H9 (cell line): ENCODE results near the gene TFEB. TPM values are rescaled to one million over a fixed set of nuclear protein-coding genes. Genes with fewer than 3 reads are reported as not detected.

Experiments used
- DNase-seq: peaks from one replicate; pipeline ENCODE4 v3.0.0-alpha.2; 2017
- H2AFZ ChIP-seq: one replicate; pipeline ENCODE4 v1.6.1; 2013; ENCODE audit warnings: mild to moderate bottlenecking, low read length, control low read depth, moderate library complexity
- H2AK5ac ChIP-seq: 2 replicates; pipeline ENCODE4 v1.6.1; 2013; ENCODE audit warnings: low read length, control low read depth, mixed read lengths; ENCODE audit not compliant: insufficient read length
- H2BK120ac ChIP-seq: one replicate; pipeline ENCODE4 v1.6.1; 2013; ENCODE audit warnings: low read depth, mild to moderate bottlenecking, low read length, control low read depth, inconsistent platforms; ENCODE audit not compliant: poor library complexity, severe bottlenecking
- H2BK12ac ChIP-seq: 2 replicates; pipeline ENCODE4 v1.6.1; 2013; ENCODE audit warnings: low read length, control low read depth, mixed read lengths, low read depth; ENCODE audit not compliant: insufficient read length
- H2BK15ac ChIP-seq: 2 replicates; pipeline ENCODE4 v1.6.1; 2013; ENCODE audit warnings: low read depth, low read length, control low read depth
- H2BK20ac ChIP-seq: one replicate; pipeline ENCODE4 v1.6.1; 2013; ENCODE audit warnings: low read depth, mild to moderate bottlenecking, low read length, control low read depth, inconsistent platforms; ENCODE audit not compliant: poor library complexity, severe bottlenecking
- H2BK5ac ChIP-seq: 2 replicates; pipeline ENCODE4 v1.6.1; 2013; ENCODE audit warnings: low read length, control low read depth, mixed read lengths; ENCODE audit not compliant: insufficient read length
- H3K14ac ChIP-seq: 2 replicates; pipeline ENCODE4 v1.6.1; 2013; ENCODE audit warnings: low read length, control low read depth; ENCODE audit not compliant: insufficient read depth
- H3K18ac ChIP-seq: 2 replicates; pipeline ENCODE4 v1.6.1; 2013; ENCODE audit warnings: low read depth, mild to moderate bottlenecking, mixed read lengths, low read length, control low read depth; ENCODE audit not compliant: insufficient read length
- H3K23ac ChIP-seq: 2 replicates; pipeline ENCODE4 v1.6.1; 2013; ENCODE audit warnings: low read length, control low read depth, mixed read lengths, low read depth; ENCODE audit not compliant: insufficient read length
- H3K23me2 ChIP-seq: 2 replicates; pipeline ENCODE4 v1.6.1; 2013; ENCODE audit warnings: low read depth, mild to moderate bottlenecking, mixed read lengths, low read length, control low read depth; ENCODE audit not compliant: insufficient read length, poor library complexity, severe bottlenecking
- H3K27ac ChIP-seq: 2 replicates; pipeline ENCODE4 v1.5.1; 2013; ENCODE audit warnings: low read length, control low read depth, mixed read lengths, low read depth; ENCODE audit not compliant: insufficient read length
- H3K27me3 ChIP-seq: 2 replicates; pipeline ENCODE4 v1.6.1; 2013; ENCODE audit warnings: low read length, control low read depth, inconsistent platforms; ENCODE audit not compliant: insufficient read depth
- H3K4ac ChIP-seq: 2 replicates; pipeline ENCODE4 v1.6.1; 2013; ENCODE audit warnings: low read depth, mild to moderate bottlenecking, control low read depth, inconsistent platforms, low read length, moderate library complexity
- H3K4me1 ChIP-seq: 2 replicates; pipeline ENCODE4 v1.6.1; 2013; ENCODE audit warnings: low read length, control low read depth, inconsistent platforms; ENCODE audit not compliant: insufficient read depth
- H3K4me2 ChIP-seq: 2 replicates; pipeline ENCODE4 v1.6.1; 2013; ENCODE audit warnings: low read length, control low read depth, mixed read lengths; ENCODE audit not compliant: insufficient read length, insufficient read depth
- H3K56ac ChIP-seq: 2 replicates; pipeline ENCODE4 v1.6.1; 2013; ENCODE audit warnings: low read depth, mild to moderate bottlenecking, mixed read lengths, low read length, control low read depth; ENCODE audit not compliant: insufficient read length
- H3K79me1 ChIP-seq: 2 replicates; pipeline ENCODE4 v1.6.1; 2013; ENCODE audit warnings: low read depth, mild to moderate bottlenecking, moderate library complexity, low read length, control low read depth, inconsistent platforms; ENCODE audit not compliant: insufficient read depth, poor library complexity, severe bottlenecking
- H3K79me2 ChIP-seq: 2 replicates; pipeline ENCODE4 v1.6.1; 2013; ENCODE audit warnings: low read length, control low read depth, inconsistent platforms; ENCODE audit not compliant: insufficient read depth
- H3K9ac ChIP-seq: 2 replicates; pipeline ENCODE4 v1.6.1; 2013; ENCODE audit warnings: low read length, control low read depth, mixed read lengths; ENCODE audit not compliant: insufficient read length; ENCODE audit errors: extremely low read depth
- H3K9me3 ChIP-seq: one replicate; pipeline ENCODE4 v1.6.1; 2013; ENCODE audit warnings: low read depth, low read length, inconsistent platforms; ENCODE audit not compliant: control insufficient read depth
- H3T11ph ChIP-seq: one replicate; pipeline ENCODE4 v1.6.1; 2013; ENCODE audit warnings: mild to moderate bottlenecking, low read length, control low read depth, inconsistent platforms
- H4K20me1 ChIP-seq: one replicate; pipeline ENCODE4 v1.6.1; 2013; ENCODE audit not compliant: control insufficient read depth, insufficient read length, insufficient read depth
- H4K5ac ChIP-seq: 2 replicates; pipeline ENCODE4 v1.6.1; 2013; ENCODE audit warnings: low read depth, mild to moderate bottlenecking, mixed read lengths, low read length, control low read depth; ENCODE audit not compliant: insufficient read length
- H4K8ac ChIP-seq: replicated peaks from 2 replicates; pipeline ENCODE4 v1.6.1; 2013; ENCODE audit warnings: low read length, control low read depth, mixed read lengths, low read depth; ENCODE audit not compliant: insufficient read length
- H4K91ac ChIP-seq: 2 replicates; pipeline ENCODE4 v1.6.1; 2013; ENCODE audit warnings: low read depth, mild to moderate bottlenecking, moderate library complexity, mixed read lengths, low read length, control low read depth; ENCODE audit not compliant: insufficient read length
- H3K27ac Mint-ChIP-seq, 3 experiments: 2 replicates in 2 of 3; 3 replicates in 1 of 3; pipeline ENCODE4 v1.8.0; 2020 to 2021; ENCODE audit warnings: mixed read lengths in 3 of 3, mild to moderate bottlenecking in 1 of 3, moderate library complexity in 1 of 3
- H3K27me3 Mint-ChIP-seq: 2 replicates; pipeline ENCODE4 v1.8.0; 2021; ENCODE audit warnings: low read depth, mild to moderate bottlenecking, moderate library complexity, mixed read lengths
- H3K36me3 Mint-ChIP-seq, 3 experiments: 2 replicates in 2 of 3; 3 replicates in 1 of 3; pipeline ENCODE4 v1.8.0; 2020 to 2021; ENCODE audit warnings: low read depth in 3 of 3, mixed read lengths in 3 of 3; ENCODE audit not compliant: insufficient read depth in 1 of 3
- H3K4me1 Mint-ChIP-seq, 2 experiments: 2 replicates each; pipeline ENCODE4 v1.8.0; 2020; ENCODE audit warnings: mixed read lengths in 2 of 2
- H3K4me3 Mint-ChIP-seq, 2 experiments: 2 replicates in 1 of 2; 3 replicates in 1 of 2; pipeline ENCODE4 v1.8.0; 2020 to 2021; ENCODE audit warnings: mild to moderate bottlenecking in 2 of 2, mixed read lengths in 2 of 2, moderate library complexity in 1 of 2
- H3K9me3 Mint-ChIP-seq, 2 experiments: 2 replicates in 1 of 2; 3 replicates in 1 of 2; pipeline ENCODE4 v1.8.0; 2020; ENCODE audit warnings: mild to moderate bottlenecking in 2 of 2, mixed read lengths in 2 of 2, moderate library complexity in 1 of 2
- CTCF ChIP-seq: fragments of 200-600 bp; sonication (generic); conservative IDR thresholded peaks from 3 replicates; pipeline ENCODE4 v1.8.0; 2021; ENCODE audit warnings: antibody characterized with exemption, mild to moderate bottlenecking
- WGBS: extraction: QIAGEN DNeasy Blood & Tissue Kit; methylation state at CpG from one replicate; pipeline ENCODE4 v1.1.7; 2013; ENCODE audit warnings: missing lambda C conversion rate, low lambda C conversion rate, mixed read lengths; ENCODE audit not compliant: insufficient read length; ENCODE audit errors: extremely low coverage; 5-methylcytosine and 5-hydroxymethylcytosine counted together
- total RNA-seq: library from RNA; stranded (reverse); gene quantifications from 2 replicates; pipeline ENCODE4 v1.2.1, GENCODE V29; 2021

Gene TFEB
- total RNA-seq, 1 experiment from 2014 or later: 1.2 TPM

- peaks cover 12% of the 10 kb centered on the region; the same call in 1 of the 2 replicates for H3K27me3 Mint-ChIP-seq
- H3K79me2 ChIP-seq: no peaks in the 10 kb centered on the region
- H3K4me1 Mint-ChIP-seq: peaks cover 0 to 16% of the 10 kb centered on the region in 2 experiments; a peak in 2 of 4 replicates
- no peak overlapping the region for H4K91ac ChIP-seq
- no peak overlapping the region for H3K56ac ChIP-seq
- no peak overlapping the region for H2BK15ac ChIP-seq
- H3K36me3 Mint-ChIP-seq: no peaks in the 10 kb centered on the region; a peak in 1 of 7 replicates
- no peaks in the 10 kb centered on the region; a peak in 1 of 5 replicates for H3K9me3 Mint-ChIP-seq
- no peak overlapping the region for H2BK120ac ChIP-seq
- no peaks in the 10 kb centered on the region for H3K23me2 ChIP-seq
- no peak overlapping the region for H3K4me3 Mint-ChIP-seq
- no peak for TF ChIP-seq CTCF
- H4K20me1 ChIP-seq: no peaks in the 10 kb centered on the region
- no peaks in the 10 kb centered on the region for H3K9me3 ChIP-seq
- H3K4me1 ChIP-seq: no peaks in the 10 kb centered on the region
- H3K27ac ChIP-seq: no peak overlapping the region
- no peak overlapping the region for H3K9ac ChIP-seq
- H3K27me3 ChIP-seq: no peaks in the 10 kb centered on the region
- no peak overlapping the region for H2BK12ac ChIP-seq
- no peak overlapping the region for H2AK5ac ChIP-seq
- no peak overlapping the region for H2BK20ac ChIP-seq
- no peak overlapping the region for H4K5ac ChIP-seq
- no peak overlapping the region for H3T11ph ChIP-seq
- H3K27ac Mint-ChIP-seq: no peak overlapping the region
- no peak overlapping the region for H3K18ac ChIP-seq
- no peak overlapping the region for H3K23ac ChIP-seq
- no peak overlapping the region for H2AFZ ChIP-seq
- H3K14ac ChIP-seq: no peak overlapping the region
- no CpG with 5 or more reads among the region's 2 CpGs for WGBS
- no peak overlapping the region for H3K4ac ChIP-seq
- no peaks in the 10 kb centered on the region for H3K79me1 ChIP-seq
- no peak overlapping the region for H3K4me2 ChIP-seq
- H4K8ac ChIP-seq: no peak overlapping the region
- H2BK5ac ChIP-seq: no peak overlapping the region
- no peak for DNase-seq
Measured at GRCh38 chr6:41763470-41763869, 28.1 kb upstream of the TFEB start.
